Gastrocnemius medialis (tissue), 4 donors: ENCODE data around the gene ICAM4. TPM values are rescaled to one million over a fixed set of nuclear protein-coding genes. Genes with fewer than 3 reads are reported as not detected.

Experiments
- ATAC-seq, 2 donors: fragments of 150-250 bp; one replicate each; pipeline ENCODE4 v1.9.1; 2016
- DNase-seq, 2 donors: peaks; one replicate each; pipeline ENCODE4 v3.0.0-alpha.2; 2019
- H3K27ac ChIP-seq, 4 donors: fragments of 200-600 bp; sonication (generic); 1 replicate in 1 of 4; 2 replicates in 3 of 4; pipeline ENCODE4 v1.5.1; 2016 to 2018; ENCODE audit warnings: mild to moderate bottlenecking in 2 of 4, moderate library complexity in 1 of 4
- H3K27me3 ChIP-seq, 3 donors: fragments of 200-600 bp; sonication (generic) in 2 of 3; 1 replicate in 1 of 3; 2 replicates in 2 of 3; pipeline versions ENCODE4 v1.5.1 to v1.6.0; 2016 to 2019; ENCODE audit warnings: mild to moderate bottlenecking in 1 of 3, moderate library complexity in 1 of 3
- H3K36me3 ChIP-seq, 2 donors: fragments of 200-600 bp; sonication (generic) in 1 of 2; one replicate each; pipeline ENCODE4 v1.5.1; 2017 to 2018
- H3K4me1 ChIP-seq, 2 donors: fragments of 200-600 bp; sonication (generic) in 1 of 2; one replicate each; pipeline ENCODE4 v1.5.1; 2016 to 2017; ENCODE audit warnings: mild to moderate bottlenecking in 2 of 2
- H3K4me3 ChIP-seq, 4 donors: fragments of 200-600 bp; sonication (generic) in 3 of 4; 1 replicate in 1 of 4; 2 replicates in 3 of 4; pipeline ENCODE4 v1.5.1; 2016 to 2019; ENCODE audit warnings: mild to moderate bottlenecking in 2 of 4
- H3K9me3 ChIP-seq, 3 donors: fragments of 200-600 bp; sonication (generic) in 2 of 3; 1 replicate in 1 of 3; 2 replicates in 2 of 3; pipeline ENCODE4 v1.5.1; 2016 to 2019
- POLR2A ChIP-seq, 2 donors: fragments of 450-650 bp; IDR thresholded peaks; one replicate each; pipeline ENCODE4 v1.6.1; 2017; ENCODE audit warnings: antibody characterized with exemption in 2 of 2, mild to moderate bottlenecking in 2 of 2, moderate library complexity in 2 of 2
- in situ Hi-C, 4 donors: fragments of 200-750 bp; cut with MboI; loops; one replicate each; pipeline versions ENCODE4 v1.15.0 to v1.8.0; 2017; ENCODE audit warnings: low sequenced_read_pairs in 4 of 4
- intact Hi-C: fragments of 100-400 bp; cut with DNase I; formaldehyde crosslinking; loops from one replicate; pipeline ENCODE4 v1.15.1; 2023; ENCODE audit warnings: low total_unique reads
- total RNA-seq, 4 donors: library from RNA; depleted of rRNA; stranded (reverse); fragments of >200 nt; gene quantifications; one replicate each; pipeline versions ENCODE4 v1.1.0 to v1.2.3, GENCODE V29; 2016
- TF ChIP-seq, protein P1 (sequence below), 5 experiments: fragments of 450-650 bp in 3 of 5; fragments of 200-600 bp in 2 of 5; sonication (generic) in 2 of 5; IDR thresholded peaks in 4 of 5; conservative IDR thresholded peaks in 1 of 5; 1 replicate in 4 of 5; 2 replicates in 1 of 5; pipeline ENCODE4 v1.5.1; 2016 to 2019; ENCODE audit warnings: antibody characterized with exemption in 5 of 5, mild to moderate bottlenecking in 3 of 5, moderate library complexity in 3 of 5

Gene ICAM4
- total RNA-seq, 4 donors from 2014 or later: not detected

DNA sequence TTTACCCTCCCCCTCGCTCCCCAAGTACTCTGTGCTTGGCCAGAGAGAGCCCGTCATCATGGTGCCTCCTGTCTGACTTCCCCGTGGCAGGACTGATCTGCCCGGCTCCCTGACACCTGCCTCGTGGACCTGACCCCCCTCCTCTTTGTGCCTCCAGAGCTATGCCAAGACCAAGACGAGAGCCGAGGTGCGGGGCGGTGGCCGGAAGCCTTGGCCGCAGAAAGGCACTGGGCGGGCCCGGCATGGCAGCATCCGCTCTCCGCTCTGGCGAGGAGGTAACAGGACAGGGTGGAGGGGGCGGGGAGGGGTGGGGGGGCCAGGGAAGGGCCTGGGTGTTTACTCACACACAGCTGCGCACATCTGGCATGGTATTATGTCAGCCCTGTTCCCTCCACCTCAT is 30.2 kb upstream of the ICAM4 start:
- no peaks in the 10 kb centered on the region for H3K9me3 ChIP-seq
- TF ChIP-seq, protein P1, sequence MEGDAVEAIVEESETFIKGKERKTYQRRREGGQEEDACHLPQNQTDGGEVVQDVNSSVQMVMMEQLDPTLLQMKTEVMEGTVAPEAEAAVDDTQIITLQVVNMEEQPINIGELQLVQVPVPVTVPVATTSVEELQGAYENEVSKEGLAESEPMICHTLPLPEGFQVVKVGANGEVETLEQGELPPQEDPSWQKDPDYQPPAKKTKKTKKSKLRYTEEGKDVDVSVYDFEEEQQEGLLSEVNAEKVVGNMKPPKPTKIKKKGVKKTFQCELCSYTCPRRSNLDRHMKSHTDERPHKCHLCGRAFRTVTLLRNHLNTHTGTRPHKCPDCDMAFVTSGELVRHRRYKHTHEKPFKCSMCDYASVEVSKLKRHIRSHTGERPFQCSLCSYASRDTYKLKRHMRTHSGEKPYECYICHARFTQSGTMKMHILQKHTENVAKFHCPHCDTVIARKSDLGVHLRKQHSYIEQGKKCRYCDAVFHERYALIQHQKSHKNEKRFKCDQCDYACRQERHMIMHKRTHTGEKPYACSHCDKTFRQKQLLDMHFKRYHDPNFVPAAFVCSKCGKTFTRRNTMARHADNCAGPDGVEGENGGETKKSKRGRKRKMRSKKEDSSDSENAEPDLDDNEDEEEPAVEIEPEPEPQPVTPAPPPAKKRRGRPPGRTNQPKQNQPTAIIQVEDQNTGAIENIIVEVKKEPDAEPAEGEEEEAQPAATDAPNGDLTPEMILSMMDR (IDR thresholded peaks at IDR 0.05 in 4 of 5, conservative IDR thresholded peaks at IDR 0.05 in 1 of 5): no peak
- TF ChIP-seq POLR2A (IDR thresholded peaks at IDR 0.05): no peak
- H3K27me3 ChIP-seq: no peaks in the 10 kb centered on the region
- H3K27ac ChIP-seq: no peak overlapping the region
- DNase-seq (no peak), ATAC-seq (no peak)
- H3K4me1 ChIP-seq: peaks cover 7 to 12% of the 10 kb centered on the region in 2 donors
- H3K4me3 ChIP-seq: no peak overlapping the region
- in situ Hi-C loops: no loop called here
- H3K36me3 ChIP-seq: peaks cover 0 to 56% of the 10 kb centered on the region in 2 donors
- intact Hi-C loops: no loop called here

DNA sequence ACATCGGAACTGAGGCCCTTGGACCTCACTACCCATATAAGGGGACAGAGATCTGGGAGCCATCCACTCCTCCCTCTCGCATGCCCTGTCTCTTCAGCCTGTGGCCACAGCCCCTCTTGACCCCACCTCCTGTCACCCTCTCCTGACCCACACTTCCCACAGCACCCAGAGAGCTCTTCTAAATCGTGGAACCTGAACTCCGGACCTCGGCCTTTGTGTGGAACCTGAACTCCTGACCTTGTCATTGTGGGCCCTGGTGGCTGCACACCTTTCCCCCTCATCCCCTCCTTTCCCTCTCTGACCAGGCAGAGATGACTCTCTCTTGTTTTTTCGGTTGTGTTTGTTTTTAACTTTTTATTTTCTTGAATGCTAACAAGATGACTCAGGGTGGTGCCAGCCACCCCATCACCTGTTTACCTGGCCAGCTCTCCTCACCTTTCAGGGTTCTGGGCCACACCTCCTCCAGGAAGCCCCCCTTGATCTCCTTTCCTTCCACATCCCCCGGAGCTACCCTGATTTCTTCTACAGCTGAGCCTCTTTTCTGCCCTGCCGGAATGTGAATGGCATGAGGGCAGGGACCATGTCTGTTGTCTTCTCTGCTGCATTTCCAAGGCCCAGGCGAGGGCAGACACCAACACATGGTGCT is 29.7 kb upstream of the ICAM4 start:
- DNase-seq: no peak
- Histone ChIP-seq H3K9me3 (no peaks in the 10 kb centered on the region), H3K27me3 (no peaks in the 10 kb centered on the region), H3K4me1 (peaks cover 7 to 12% of the 10 kb centered on the region in 2 donors), H3K36me3 (peaks cover 0 to 56% of the 10 kb centered on the region in 2 donors), H3K4me3 (no peak overlapping the region), H3K27ac (no peak overlapping the region)
- no peak for ATAC-seq
- TF ChIP-seq POLR2A (IDR thresholded peaks at IDR 0.05): no peak
- TF ChIP-seq, protein P1 (IDR thresholded peaks at IDR 0.05 in 4 of 5, conservative IDR thresholded peaks at IDR 0.05 in 1 of 5): no peak
- in situ Hi-C loops: no loop called here
- intact Hi-C loops: no loop called here

DNA sequence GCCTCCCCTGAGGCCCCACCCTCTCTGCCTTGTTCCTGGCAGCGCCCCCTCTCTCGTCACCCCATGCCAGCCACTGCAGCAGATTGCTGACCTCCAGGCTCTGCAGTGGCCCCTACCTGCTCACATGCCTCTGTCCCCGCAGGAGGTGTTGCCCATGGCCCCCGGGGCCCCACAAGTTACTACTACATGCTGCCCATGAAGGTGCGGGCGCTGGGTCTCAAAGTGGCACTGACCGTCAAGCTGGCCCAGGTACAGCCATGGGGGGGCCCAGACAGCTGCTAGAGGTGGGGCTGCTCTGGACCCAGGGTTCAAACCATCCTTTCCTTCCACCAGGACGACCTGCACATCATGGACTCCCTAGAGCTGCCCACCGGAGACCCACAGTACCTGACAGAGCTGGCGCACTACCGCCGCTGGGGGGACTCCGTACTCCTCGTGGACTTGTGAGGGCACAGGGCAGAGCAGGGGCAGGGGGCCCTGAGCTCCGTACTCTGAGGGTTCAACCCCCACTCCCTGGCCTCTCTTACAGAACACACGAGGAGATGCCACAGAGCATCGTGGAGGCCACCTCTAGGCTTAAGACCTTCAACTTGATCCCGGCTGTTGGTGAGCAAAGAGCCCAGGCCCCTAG is 28.6 kb upstream of the ICAM4 start:
- no peak for ATAC-seq
- H3K36me3 ChIP-seq: peaks cover 0 to 56% of the 10 kb centered on the region in 2 donors
- no peak overlapping the region for H3K4me3 ChIP-seq
- no peaks in the 10 kb centered on the region for H3K9me3 ChIP-seq
- peak overlapping the region in 1 of 4 donors; percentile 59 for H3K27ac ChIP-seq
- DNase-seq: no peak
- intact Hi-C loops: loop anchor here (2.0 kb wide), 1 partner anchor 131 kb away; no protein-coding TSS in a partner anchor
- TF ChIP-seq, protein P1 (IDR thresholded peaks at IDR 0.05 in 4 of 5, conservative IDR thresholded peaks at IDR 0.05 in 1 of 5): no peak
- H3K27me3 ChIP-seq: no peaks in the 10 kb centered on the region
- peaks cover under 1 to 4% of the 10 kb centered on the region in 2 donors for H3K4me1 ChIP-seq
- in situ Hi-C loops: no loop called here

DNA sequence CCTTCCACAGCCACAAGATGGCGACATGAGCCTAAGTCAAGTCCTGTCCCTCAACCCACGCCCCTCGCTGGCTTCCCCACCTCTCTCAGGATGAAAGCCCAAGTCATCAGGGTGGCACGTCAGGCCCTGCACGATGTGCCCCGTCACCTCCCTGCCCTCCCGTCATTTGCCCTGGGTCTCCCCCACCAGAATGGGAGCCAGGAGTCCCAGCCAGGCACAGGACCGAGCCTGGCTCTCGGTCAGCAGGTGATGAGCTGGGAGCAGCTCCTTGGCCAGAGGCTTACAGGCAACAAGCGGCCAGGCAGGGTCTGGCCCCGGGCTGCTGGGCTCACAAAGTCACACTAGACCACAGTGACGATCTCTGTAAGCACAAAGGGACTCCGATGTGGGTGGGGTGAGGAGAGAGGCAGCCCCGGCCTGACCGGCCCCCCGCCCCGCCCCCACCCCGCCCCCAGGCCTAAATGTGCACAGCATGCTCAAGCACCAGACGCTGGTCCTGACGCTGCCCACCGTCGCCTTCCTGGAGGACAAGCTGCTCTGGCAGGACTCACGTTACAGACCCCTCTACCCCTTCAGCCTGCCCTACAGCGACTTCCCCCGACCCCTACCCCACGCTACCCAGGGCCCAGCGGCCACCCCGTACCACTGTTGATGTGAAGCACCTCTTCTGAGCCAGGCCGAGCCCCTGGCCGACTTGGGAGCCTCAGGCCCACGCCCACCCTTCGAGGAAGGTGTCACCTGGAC is 27.4 kb upstream of the ICAM4 start:
- H3K4me3 ChIP-seq: no peak overlapping the region
- no peak for TF ChIP-seq POLR2A (IDR thresholded peaks at IDR 0.05)
- TF ChIP-seq, protein P1 (IDR thresholded peaks at IDR 0.05 in 4 of 5, conservative IDR thresholded peaks at IDR 0.05 in 1 of 5): peak; percentile 16 to 79 (median 63)
- in situ Hi-C loops: no loop called here
- no peaks in the 10 kb centered on the region for H3K9me3 ChIP-seq
- DNase-seq (peak; percentile 28 to 77), ATAC-seq (peak in 1 of 2 donors; percentile 86)
- no peaks in the 10 kb centered on the region for H3K27me3 ChIP-seq
- intact Hi-C loops: loop anchor here (2.0 kb wide), 1 partner anchor 129 kb away; no protein-coding TSS in a partner anchor
- H3K4me1 ChIP-seq: no peaks in the 10 kb centered on the region
- H3K27ac ChIP-seq: peak overlapping the region in 1 of 4 donors; percentile 43
- peaks cover 0 to 49% of the 10 kb centered on the region in 2 donors for H3K36me3 ChIP-seq
